Ureter (tissue), 1 donor: ENCODE data around the gene ANKRD39. TPM values are rescaled to one million over a fixed set of nuclear protein-coding genes. Genes with fewer than 3 reads are reported as not detected.

Experiments used
- DNase-seq: peaks from one replicate; pipeline ENCODE4 v3.0.0-alpha.2; 2020; ENCODE audit warnings: low spot score
- total RNA-seq: library from RNA; stranded (reverse); gene quantifications from one replicate; pipeline ENCODE4 v1.2.4, GENCODE V29; 2023
- donor health status: DM: yes; HTN: yes; CAD: no.

ANKRD39 gene
- total RNA-seq, 1 donor from 2014 or later = 13.0 TPM

DNA sequence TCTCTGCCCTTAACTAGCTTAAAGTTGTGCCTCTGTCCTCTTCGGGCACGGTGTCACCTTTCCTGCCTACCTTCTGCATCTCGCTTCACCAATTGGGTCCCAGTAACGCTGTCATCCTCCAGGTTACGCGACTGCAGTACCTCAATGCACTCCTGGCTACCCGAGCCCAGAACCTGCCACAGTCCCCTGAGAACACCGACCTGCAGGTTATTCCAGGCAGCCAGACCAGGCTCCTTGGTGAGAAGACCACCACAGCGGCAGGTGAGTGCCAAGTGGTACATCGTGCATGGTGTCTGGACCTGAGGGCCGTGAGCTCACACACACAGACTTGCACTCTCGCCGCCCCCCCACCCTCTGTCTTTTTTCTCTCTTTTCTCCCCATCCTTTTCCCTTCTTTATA is 28.9 kb downstream of the ANKRD39 start:
- no peak for DNase-seq

DNA sequence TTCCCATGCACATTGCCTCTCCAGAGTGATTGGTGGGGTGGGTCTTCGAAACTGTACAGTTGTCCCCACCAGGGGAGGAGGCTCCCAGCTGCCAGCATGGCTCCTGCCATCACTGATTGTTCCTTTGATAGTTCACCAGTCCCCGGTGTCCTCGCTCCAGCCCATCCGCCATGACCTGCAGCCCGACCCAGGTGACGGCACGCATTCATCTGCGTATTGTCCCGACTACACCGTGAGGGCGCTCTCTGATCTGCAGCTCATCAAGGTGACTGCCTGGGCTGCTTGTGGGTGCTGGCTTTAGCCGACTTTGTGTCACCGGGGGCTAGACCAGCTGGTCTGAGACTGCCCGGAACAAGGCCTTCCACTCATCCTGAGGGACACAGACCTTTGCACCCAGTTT is 29.4 kb downstream of the ANKRD39 start:
- DNase-seq = no peak

DNA sequence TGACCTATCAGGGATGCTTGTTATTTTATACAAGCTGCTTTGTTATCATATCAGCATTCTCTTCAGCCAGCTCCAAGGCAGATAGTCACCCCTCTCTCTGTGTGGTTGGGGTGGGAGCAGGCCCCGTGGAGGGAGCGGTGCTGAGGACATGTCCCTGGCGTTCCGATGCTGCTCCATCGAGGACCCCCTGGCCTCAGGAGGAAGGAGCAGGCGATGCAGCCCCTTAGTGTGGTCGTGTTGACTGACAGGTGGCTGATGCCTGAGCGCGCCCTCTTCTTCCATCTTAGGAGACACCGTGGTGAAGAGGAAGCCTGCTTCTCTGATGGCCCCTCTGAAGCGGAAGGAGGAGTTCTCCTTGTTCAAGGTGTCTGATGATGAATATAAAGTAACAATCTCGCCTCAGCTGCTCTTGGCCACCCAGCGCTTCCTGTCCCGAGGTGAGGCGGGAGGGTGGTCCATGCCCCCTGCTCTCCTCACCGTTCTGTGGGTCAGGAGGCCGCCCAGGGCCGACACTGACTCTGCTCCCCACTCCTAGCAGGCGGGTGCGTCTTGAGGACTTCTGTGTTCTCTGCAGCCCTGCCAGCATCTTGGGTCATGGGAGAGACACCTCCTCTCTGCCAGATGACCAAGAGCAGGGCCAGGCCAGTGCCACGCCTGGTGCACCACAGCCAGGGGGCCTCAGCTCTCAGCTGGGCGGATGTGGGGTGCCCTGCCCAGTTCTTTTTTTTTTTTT is 31.1 kb downstream of the ANKRD39 start:
- DNase-seq = no peak

DNA sequence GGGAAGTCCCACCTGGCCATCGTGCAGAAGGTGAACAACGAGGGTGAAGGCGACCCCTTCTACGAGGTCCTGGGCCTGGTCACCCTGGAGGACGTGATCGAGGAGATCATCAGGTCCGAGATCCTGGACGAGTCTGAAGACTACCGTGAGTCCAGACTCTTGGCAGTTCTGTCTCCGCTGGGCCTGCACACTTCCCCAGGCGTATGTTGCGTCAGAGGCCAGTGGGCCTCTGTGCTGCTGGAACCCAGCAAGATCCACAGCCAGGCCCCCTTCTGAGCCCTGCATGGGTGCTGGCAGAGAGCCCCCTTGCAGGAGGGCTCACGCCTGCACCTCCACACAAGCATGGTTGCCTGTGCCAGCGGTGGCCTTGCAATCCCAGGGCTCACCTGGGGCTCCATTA is 32.8 kb downstream of the ANKRD39 start:
- no peak for DNase-seq

DNA sequence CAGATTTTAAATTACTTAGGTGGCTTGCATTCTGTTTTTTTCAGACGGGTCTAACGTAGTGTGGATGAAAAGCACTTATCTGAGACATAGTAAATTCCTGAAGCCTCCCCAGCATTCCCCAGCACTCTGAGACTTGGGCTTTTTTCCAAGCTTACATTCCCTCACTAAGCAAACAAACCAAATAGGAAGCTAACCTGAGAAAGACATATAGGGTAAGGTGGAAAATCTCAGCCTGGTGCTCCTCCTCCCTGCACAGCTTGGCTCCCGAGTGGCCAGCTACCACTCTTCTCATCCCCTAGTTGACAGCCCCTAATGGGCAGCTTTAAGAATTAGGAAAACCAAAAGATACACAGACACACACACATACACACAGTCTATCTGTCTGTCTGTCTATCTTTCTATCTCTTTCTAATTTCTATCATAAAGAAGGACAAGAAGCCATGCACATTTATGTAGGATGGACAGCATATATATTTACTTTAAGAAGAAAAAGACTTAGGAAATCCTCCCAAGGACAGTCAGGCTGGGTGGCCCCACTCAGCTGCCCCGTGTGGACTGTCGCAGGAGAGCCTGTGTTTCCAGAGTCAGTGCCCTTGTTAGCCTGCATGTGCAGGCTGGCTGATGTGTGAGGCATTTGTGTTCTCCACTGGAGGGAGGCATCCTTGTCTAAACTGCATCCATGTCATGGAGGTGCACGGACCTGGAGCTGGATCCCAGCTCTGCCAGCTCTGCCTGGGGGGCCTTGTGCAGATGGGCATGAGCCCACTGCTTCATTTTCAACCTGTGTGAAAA is 33.5 kb downstream of the ANKRD39 start:
- DNase-seq = no peak

DNA sequence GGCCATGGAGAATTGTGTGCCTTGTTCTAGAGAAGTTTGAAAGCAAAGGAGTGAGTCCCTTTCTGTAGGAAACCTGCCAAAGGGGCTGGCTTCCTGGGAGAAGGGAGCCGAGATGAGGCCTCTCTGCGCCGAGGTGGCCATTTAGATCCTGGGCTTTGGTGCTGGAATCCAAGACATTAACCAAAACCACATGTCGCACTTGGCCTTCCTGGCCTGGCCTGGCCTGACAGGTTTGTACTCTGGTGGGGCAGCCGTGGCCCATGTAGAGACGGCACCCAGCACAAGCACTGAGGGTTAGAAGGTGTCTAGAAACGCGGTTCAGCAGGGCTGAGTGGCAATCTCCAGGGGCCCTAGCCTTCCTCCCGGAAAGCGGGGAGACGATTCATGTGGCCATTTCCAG is 34.6 kb downstream of the ANKRD39 start:
- DNase-seq = no peak

DNA sequence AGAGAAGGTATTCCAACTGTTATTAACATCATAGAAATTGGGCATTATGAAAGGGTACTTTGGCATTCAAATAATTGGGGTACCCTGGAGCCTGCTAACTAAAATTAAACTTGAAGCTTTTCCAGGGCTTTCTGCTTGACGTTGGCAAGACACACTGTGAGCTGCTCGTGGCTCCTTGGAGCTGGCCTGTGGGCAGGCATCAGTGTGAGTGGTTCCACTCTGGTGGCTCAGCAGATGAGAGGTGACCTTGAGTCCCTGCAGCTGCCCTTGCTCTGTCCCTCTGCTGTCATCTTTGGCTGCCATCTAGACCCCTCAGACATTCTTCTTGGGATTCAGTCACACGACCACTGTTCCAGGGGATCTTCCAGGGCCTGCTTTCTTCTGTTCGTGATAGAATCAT is 35.0 kb downstream of the ANKRD39 start:
- no peak for DNase-seq

DNA sequence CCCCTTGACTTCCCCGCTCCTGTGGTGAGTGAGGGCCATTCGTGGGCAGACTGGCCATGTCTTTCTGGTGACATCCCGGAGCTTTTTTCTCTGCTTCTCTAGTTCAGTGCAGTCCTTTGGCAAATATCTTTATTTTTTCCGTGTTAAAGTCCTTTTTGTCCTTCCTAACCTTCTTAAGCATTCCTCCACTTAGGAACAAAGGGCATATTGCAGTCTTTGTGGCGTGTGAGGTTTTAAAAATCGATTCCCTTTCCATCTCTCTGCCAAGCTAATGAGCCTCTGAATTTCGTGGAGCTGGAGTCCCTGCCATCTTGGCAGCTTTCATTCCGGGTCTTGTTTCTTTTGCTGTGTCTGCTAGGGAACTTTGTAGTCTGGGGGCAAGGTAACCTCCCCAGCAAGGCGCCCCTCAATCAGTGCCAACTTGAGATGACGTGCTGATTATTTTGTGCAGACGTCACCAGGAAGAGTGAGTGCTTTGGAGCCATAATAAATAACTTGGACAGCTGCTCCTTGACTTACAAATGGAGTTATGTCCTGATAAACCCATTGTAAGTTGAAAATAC is 36.6 kb downstream of the ANKRD39 start:
- DNase-seq = no peak

DNA sequence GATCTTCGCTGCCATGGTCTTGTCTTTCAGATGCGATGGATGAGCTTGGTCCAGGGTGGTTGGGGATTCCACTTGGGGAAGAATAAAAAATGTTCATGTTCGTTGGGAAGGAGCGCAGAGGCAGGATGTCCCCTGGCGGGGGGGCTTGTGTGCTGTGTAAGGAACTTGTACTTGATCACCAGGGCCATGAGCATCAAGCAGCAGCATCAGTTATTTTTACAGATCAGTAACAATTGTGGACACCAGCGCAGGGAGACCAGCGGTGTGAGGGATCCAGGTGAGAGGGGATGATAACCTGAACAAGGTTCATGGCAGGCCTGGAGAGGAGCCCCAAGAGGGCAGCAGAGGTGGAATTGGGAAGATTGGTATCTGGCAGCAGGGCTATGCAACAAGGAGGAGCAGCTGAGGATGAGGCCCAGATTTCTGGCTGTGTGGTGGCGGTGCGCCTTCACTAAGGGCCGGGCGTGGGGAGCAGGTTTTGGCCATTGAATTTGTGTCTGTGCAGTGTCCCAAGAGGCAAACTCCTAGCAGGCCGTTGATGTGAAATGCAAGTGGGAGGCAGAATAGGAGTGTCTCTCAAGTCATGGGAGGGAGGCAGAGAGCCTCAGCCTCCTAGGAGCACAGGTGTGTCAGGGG is 37.8 kb downstream of the ANKRD39 start:
- DNase-seq = no peak

DNA sequence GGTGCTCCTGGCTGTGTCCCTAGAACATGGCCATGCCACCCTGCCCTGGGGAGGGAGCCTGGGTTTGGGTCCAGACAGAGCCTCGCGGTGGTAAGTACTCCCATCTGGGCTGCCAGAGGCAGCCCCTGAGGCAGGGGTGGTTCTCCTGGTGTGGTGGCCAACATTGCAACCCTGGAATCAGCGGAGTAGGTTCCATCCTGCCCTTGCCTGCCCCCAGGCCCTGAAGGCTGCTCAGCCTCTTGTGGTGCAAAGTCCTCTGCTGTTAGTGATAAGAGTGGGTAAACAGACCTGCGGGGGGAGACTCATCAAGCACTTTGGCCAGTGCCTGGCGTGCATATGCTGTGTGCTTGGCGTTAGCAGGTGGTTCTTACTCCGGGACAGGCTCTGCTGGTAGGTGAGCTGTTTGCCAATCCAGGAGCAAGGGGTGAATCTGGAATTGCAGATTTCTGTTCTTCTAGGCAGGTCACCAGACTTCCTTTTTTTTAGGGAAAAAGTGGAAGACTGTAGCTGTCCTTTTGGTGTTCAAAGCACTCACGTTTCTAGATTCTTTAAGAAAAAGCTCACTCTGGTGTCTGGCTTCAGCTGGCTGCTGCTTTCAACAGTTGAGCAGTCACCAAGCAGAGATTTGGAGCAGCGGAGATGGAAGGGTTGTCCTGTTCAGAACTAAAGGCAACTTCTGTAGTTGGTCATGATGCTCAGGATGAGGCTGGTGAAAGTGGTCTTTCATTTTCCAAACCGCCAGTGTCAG is 38.5 kb downstream of the ANKRD39 start:
- DNase-seq = no peak

DNA sequence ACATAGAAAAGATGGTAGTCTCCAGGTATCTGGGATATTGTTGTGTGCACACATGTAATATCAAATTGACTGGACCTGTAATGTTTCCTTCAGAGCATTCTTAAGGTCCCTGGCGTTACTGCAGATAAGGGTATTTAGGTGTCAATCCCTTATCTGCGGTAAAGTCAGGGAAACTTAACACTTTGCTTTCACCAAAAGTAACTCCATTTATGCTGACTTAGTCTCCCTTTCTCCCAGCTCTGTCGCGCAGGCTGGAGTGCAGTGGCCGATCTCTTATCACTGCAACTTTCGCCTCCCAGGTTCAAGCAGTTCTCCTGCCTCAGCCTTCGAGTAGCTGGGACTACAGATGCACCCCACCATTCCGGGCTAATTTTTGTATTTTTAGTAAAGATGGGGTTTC is 39.9 kb downstream of the ANKRD39 start:
- DNase-seq = no peak

DNA sequence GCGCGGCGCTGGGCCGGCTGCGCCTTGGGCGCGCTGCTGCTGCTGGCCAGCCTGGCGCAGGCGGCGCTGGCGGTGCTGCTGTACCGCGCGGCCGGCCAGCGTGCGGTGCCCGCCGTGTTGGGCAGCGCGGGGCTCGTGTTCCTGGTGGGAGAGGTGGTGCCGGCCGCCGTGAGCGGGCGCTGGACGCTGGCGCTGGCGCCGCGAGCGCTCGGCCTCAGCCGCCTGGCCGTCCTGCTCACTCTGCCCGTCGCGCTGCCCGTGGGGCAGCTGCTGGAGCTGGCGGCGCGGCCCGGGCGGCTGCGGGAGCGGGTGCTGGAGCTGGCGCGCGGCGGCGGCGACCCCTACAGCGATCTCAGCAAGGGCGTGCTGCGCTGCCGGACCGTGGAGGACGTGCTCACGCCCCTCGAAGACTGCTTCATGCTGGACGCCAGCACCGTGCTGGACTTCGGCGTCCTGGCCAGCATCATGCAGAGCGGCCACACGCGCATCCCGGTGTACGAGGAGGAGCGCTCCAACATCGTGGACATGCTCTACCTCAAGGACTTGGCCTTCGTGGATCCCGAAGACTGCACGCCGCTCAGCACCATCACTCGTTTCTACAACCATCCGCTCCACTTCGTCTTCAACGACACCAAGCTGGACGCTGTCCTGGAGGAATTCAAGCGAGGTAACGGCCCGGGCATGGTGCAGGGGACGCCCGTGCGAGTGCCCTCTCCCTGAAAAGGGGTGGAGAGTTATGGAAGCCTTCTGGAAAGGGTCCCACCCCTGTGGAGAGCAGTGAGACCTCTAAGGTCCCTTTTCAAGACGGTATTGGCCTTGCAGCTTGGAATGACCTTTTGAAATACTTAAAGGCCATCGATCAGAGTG is 40.7 kb downstream of the ANKRD39 start:
- DNase-seq = no peak

DNA sequence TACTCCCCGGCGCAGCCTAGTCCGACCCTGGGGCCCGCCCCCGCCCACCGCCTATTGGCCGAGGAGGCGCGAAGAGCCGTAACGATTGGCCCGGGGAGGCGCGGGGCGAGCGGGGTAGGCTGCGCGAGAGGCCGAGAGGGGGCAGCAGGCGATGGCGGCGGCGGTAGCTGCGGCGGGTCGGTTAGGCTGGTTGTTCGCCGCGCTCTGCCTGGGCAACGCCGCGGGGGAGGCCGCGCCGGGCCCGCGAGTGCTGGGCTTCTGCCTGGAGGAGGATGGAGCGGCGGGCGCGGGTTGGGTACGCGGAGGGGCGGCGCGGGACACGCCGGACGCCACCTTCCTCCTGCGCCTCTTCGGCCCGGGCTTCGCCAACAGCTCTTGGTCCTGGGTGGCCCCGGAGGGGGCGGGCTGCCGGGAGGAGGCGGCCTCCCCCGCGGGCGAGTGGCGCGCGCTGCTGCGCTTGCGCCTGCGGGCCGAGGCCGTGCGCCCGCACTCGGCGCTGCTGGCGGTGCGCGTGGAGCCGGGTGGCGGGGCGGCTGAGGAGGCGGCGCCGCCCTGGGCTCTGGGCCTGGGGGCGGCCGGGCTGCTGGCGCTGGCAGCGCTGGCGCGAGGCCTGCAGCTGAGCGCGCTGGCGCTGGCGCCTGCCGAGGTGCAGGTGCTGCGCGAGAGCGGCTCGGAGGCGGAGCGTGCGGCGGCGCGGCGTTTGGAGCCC is 41.5 kb downstream of the ANKRD39 start, which contains the start of gene CNNM3:
Gene CNNM3 (plus strand): TSS at position 142 of the 709 bp plus-strand sequence. CDS start 10 bp downstream, at position 152.
- DNase-seq = peak; percentile 96

DNA sequence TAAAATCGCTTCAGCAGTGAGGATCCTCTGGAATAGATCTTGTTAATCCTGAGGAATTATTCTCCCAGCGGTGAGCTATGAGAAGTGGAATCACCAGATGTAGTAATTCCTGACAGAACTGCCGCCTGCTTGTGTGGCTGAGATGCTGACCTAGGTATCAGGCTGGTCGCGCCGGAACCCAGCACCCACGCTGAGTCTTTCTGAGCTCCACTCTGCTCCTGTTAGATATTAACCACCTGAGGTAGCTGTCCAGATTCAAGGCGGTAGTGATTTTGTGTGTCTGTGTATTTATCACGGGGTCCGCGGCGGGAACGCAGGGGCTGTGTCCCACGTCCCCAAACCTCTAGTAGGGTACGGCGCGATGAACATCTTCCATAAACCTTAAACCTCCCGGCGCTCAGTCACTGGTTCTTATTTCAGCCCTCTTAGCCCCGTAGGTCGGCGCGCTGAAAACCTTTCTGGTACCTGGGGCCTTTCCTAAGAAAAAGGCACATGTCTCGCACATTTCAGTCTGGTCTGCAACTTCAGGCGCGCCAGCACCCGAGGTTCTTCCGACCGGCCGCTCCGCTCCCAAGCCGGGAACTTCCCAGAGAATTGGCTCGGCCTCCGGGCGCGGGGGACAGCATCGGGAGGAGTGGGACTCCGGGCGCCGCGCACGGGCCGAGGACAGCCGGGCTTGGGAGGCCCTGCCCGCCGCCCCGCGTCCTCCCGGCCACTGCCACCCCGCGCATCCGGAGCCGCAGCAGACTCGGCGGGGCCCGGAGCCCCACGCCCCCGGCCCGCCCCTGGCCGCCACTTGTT is 42.3 kb downstream of the ANKRD39 start:
- no peak for DNase-seq

DNA sequence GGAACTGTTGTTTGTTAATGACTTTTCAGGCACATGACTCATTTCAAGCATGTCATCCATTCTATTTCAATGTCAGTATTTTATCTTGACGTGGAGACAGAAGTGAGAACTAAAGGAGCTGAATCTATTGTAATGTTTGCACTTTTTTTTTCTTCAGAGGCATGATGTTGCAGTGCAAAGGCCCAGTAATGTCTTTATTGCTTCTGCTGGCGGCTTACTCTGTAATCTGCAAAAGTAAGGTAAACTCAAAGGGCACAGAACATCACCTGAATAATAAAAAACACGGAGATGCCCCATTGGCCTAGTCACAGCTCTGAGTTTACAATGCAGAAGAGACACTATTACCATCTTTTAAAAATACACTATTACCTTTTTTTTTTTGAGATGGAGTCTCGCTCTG is 44.2 kb downstream of the ANKRD39 start:
- no peak for DNase-seq

DNA sequence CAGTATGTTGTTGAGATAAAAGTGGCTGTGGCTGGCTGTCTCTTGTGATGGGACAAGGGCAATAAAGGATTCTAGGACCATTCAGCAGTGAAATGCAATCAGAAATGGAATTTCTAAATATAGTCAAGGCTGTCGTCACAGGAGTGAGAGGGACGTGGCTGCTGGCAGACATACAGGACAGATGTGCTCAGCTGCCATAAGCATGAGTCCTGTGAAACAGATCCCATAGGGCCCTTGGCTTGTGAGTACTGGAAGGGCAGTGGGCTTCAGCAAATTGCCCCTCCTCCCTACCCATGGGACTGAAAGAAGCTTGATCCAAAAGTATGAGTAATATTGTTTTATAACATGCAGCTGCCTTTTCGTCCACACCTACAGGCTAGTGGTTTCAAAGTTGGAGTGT is 45.9 kb downstream of the ANKRD39 start:
- no peak for DNase-seq

DNA sequence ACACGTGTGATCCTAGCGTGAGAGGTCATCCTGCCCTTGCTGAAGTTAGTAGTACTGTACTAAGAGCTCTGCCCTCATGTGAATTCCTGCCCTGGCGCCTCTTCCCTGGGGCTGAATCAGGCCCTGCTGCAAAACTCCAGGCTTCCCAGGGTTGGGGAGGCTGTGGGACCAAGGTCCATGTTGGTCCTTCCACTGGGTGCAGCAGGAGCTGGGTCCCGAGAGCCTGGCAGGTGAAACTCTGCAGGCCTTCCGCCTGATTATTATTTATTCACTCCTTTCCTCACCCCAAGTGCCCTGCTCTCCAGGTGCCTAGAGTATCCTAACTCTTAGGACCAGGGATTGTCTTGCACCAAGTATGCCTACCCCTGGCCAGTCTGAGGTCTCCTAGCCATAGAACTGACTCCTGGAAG is 47.0 kb downstream of the ANKRD39 start:
- DNase-seq = no peak

DNA sequence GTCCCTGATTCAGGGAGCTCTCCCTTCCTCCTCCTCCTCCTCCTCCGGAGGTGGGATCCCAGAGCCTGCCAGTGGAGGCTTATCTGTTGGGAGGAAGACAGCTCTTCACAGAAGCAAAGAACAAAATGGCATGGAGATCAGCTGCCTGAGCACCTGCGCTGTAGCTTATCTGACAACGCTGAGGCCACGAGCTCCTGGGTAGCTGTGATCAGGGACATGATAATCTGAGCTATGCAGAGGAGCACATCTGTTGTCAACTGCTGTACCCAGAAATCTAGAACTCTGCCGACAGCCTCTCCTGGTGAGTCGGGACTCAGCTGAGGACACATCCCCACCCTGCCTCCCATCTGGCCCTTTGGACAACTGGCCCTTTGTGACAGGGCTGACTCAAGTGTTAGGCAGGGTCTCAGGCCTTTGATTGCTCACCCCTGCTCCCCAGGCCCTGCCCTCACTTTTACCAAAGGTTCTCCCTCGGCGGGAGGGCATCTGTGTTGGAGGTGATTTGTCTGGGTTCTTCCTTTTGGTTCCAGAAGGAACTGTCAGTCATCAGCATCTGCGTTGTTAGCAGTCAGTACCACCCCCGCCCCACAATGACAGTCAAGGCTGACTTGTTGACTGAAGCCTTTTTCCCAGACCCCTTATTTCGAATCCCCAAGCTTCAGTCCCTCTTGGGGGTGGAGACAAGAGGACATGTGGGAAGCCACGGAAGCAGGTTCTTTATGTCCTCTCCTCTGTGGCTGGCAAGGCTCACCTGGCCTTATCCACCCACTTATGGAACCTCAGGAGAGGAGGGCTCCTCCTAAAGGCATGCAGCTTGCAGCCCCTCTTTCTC is 47.6 kb downstream of the ANKRD39 start:
- DNase-seq = no peak
